GM19099 (cell line): ENCODE data around the gene NACA.
A peak's percentile ranks its signal among the peaks of the same experiment; 100 is the strongest.

Source experiments
- POLR2A ChIP-seq: IDR thresholded peaks from 3 replicates; pipeline ENCODE4 v1.6.1; 2011; ENCODE audit warnings: low read depth; ENCODE audit not compliant: insufficient read length; ENCODE audit errors: extremely low read depth

NACA gene

GRCh38 chr12:56728139-56728861, 3.2 kb upstream of the NACA start:
- no peak for TF ChIP-seq POLR2A

GRCh38 chr12:56725723-56726102, 614 bp upstream of the NACA start:
- no peak for TF ChIP-seq POLR2A

GRCh38 chr12:56724701-56724971, 463 bp downstream of the NACA start:
- no peak for TF ChIP-seq POLR2A

DNA sequence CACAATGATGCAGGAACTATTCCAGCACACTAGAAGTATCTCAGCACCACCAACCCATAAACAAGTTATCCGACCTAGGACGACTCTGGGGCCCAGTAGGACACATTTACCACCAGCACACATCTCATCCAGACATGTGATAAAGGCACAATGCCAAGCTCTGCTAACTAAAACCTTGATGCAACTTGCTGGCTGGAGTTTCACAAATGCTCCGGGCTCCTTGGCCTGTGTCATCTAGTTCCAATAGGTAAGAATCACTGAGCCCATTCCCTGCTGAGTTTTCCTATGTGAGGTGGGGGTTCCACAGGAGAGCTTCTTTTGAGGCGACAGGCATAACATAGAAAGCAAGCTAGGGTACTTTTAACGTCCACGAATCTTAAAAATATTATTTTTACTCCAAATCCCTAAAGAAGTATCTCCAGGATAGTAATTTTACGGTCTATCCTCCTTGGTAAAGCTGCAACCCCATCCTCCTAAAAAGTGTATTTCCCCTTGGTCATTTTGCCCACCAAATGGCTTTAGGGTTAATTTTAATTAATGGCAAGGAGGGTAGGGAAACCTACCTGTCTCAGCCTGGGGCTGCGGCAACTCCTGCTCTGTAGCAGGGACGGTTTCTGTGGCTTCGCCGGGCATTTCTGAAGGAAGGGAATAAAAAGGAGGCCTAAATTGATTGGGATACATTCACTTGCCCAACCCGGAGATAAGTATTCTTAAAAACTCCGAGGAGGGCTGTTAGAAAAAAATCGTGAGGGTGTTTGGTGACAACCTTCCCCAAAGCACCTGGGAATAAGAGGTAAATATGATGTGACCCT, 1.0 kb downstream of the NACA start:
- no peak for TF ChIP-seq POLR2A

- no peak for TF ChIP-seq POLR2A
Observed at GRCh38 chr12:56723352-56723751, 1.7 kb downstream of the NACA start.

- no peak for TF ChIP-seq POLR2A
Observed at GRCh38 chr12:56722832-56723231, 2.3 kb downstream of the NACA start.

DNA sequence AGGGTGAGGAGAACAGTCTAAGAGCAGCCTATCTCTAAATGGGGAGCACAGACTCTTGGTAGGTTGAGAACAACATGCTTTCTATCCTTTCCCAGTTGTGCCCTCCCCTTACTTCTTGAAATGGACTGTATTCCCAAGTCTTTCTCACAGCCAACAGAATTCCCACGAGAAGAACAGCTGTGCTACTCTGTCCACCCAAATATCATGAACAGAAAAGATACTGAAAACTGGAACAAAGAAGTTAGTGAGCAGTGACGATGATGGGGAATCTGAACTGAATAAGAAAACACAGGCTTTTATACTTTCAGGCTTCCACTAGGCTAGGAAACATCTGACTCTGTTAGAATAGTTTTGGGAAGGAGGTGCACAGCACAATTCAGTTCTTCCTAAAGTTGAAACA, 3.4 kb downstream of the NACA start:
- no peak for TF ChIP-seq POLR2A

- TF ChIP-seq POLR2A = no peak
Observed at GRCh38 chr12:56721216-56721615, 3.9 kb downstream of the NACA start.

DNA sequence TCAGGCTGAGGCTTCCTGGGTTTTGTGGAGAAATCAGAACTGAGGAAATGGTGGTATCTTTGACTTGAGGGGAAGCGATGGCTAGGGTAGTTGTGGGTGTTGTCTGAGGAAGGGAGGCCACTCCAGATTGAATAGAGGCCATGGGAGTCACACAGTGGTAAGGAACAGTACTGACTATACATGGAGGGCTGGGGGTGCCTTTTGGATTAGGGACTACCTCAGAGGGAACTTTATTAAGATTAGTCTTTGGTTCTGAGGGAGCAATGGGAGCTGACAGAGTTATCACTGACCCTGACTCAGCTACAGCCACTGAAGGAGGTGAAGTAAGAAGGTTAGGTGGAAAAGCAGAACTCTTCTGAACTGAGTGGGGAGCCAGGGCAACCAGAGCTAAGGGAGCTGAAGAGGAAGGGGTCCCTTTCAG, 4.4 kb downstream of the NACA start:
- TF ChIP-seq POLR2A = peak; percentile 12

DNA sequence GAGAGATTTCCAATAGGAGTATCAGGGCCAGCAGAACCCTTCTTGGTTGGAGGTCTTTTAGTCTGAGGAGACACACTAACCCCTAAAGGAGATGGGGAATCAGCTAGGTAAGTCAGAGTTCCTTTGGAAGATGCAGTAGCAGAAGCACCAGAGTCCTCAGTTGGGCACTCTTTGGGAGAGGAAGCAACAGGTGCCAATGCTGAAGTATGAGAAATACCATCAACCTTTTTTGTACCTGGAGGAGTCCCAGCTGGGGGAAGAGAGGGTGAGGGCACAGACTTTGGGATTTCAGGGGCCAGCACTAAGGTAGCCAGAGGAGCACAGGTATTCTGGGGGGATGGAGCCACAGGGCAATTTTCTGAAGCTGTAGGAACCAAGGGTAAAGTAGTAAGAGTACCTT, 6.0 kb downstream of the NACA start:
- TF ChIP-seq POLR2A = no peak

DNA sequence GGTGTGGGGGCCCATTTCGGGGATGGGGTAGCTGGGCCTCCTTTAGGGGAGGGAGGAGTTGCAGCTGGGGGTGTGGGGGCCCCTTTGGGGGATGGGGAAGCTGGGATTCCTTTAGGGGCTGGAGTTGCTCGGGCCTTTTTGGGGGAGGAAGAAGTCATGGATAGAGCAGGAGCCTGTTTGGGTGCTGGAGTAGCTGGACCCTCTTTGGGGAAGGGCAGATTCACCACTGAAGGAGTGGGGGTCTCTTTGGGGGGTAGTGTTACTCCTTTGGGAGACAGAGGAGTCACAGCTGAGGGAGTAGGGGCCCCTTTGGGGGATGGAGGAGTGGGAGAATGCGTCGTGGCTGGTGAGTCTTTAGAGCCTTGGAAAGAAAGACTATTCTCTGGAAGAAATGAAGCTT, 6.5 kb downstream of the NACA start:
- no peak for TF ChIP-seq POLR2A

DNA sequence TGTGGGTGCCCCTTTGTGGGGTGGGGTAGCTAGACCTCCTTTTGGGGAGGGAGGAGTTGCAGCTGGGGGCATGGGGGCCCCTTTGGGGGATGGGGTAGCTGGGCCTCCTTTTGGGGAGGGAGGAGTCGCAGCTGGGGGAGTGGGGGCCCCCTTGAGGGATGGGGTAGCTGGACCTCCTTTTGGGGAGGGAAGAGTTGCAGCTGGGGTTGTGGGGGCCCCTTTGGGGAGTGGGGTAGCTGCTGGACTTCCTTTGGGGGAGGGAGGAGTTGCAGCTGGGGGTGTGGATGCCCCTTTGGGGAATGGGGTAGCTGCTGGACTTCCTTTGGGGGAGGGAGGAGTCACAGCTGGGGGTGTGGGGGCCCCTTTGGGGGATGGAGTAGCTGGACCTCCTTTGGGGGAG, 7.0 kb downstream of the NACA start:
- no peak for TF ChIP-seq POLR2A

DNA sequence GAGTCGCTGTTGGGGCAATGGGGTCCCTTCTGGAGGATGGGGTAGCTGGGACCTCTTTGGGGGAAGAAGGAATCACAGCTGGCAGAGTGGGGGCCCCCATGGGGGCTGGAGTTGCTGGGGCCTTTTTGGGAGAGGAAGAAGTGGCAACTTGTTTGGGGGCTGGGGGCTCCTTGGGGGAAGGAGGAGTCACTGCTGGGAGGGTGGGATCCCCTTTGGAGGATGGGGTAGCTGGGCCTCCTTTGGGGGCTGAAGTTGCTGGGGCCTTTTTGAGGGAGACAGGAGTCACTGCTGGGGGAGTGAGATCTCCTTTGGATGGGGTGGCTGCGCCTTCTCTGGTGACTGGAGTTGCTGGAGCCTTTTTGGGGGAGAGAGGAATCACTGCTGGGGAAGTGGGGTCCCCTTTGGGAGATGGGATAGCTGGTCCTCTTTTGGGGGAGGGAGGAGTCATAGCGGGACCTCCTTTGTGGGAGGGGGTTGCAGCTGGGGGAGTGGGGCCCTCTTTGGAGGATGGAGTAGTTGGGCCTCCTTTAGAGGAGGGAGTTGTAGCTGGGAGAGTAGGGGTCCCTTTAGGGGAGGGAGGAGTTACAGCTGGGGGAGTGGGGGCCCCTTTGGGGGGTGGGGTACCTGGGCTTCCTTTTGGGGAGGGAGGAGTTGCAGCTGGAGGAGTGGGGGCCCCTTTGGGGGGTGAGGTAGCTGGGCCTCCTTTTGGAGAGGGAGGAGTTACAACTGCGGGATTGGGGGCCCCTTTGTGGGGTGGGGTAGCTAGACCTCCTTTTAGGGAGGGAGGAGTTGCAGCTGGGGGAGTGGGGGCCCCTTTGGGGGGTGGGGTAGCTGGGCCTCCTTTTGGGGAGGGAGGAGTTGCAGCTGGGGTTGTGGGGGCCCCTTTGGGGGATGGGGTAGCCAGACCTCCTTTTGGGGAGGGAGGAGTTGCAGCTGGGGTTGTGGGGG, 7.9 kb downstream of the NACA start:
- no peak for TF ChIP-seq POLR2A

- TF ChIP-seq POLR2A = no peak
Observed at GRCh38 chr12:56716458-56716857, 8.6 kb downstream of the NACA start.

GRCh38 chr12:56715798-56716197, 9.3 kb downstream of the NACA start:
- no peak for TF ChIP-seq POLR2A
